Heart right ventricle (tissue), 16 donors: ENCODE measurements around the gene RHPN2. TPM values are rescaled to one million over a fixed set of nuclear protein-coding genes. Genes with fewer than 3 reads are reported as not detected.
"Not testable (repeated sequence)": the region's sequence is repeated elsewhere in the genome, so short reads cannot be mapped to it uniquely, and the experiment has no call there.

Source experiments
- ATAC-seq, 8 donors: fragments of 200-7000 bp; cut with Tn5 transposase; one replicate each; pipeline ENCODE4 v1.9.1; 2020; ENCODE audit warnings: mild to moderate bottlenecking in 8 of 8, moderate library complexity in 8 of 8, moderate number of reproducible peaks in 1 of 8
- DNase-seq, 2 donors: peaks; one replicate each; pipeline ENCODE4 v3.0.0-alpha.2; 2020
- H3K27ac ChIP-seq, 10 donors: fragments of 200-600 bp; sonication (generic) in 2 of 10; one replicate each; pipeline versions ENCODE4 v1.5.0 to v1.8.0; 2020 to 2022; ENCODE audit warnings: mild to moderate bottlenecking in 3 of 10
- H3K27me3 ChIP-seq, 7 donors: fragments of 200-600 bp; one replicate each; pipeline ENCODE4 v1.8.0; 2021 to 2022; ENCODE audit warnings: mild to moderate bottlenecking in 2 of 7
- H3K36me3 ChIP-seq, 9 donors: fragments of 200-600 bp; sonication (generic) in 1 of 9; one replicate each; pipeline versions ENCODE4 v1.5.0 to v1.8.0; 2020 to 2022; ENCODE audit warnings: mild to moderate bottlenecking in 2 of 9
- H3K4me1 ChIP-seq, 9 donors: fragments of 200-600 bp; sonication (generic) in 1 of 9; one replicate each; pipeline versions ENCODE4 v1.5.0 to v1.8.0; 2020 to 2022; ENCODE audit warnings: mild to moderate bottlenecking in 4 of 9
- H3K4me3 ChIP-seq, 10 donors: fragments of 200-600 bp; sonication (generic) in 2 of 10; one replicate each; pipeline versions ENCODE4 v1.5.0 to v1.8.0; 2020 to 2022; ENCODE audit warnings: mild to moderate bottlenecking in 7 of 10, moderate library complexity in 2 of 10
- H3K9me3 ChIP-seq, 11 donors: fragments of 200-600 bp in 10 of 11; sonication (generic) in 2 of 11; one replicate each; pipeline versions ENCODE4 v1.5.0 to v1.8.0; 2013 to 2022; ENCODE audit warnings: mild to moderate bottlenecking in 2 of 11, control low read depth in 1 of 11, moderate library complexity in 1 of 11
- CTCF ChIP-seq, 9 donors: fragments of 200-600 bp; sonication (generic) in 2 of 9; IDR thresholded peaks; one replicate each; pipeline versions ENCODE4 v1.5.0 to v1.8.0; 2021 to 2022; ENCODE audit warnings: antibody characterized with exemption in 9 of 9, mild to moderate bottlenecking in 5 of 9, moderate library complexity in 1 of 9
- WGBS, 2 donors: extraction: QIAGEN DNeasy Blood & Tissue Kit; methylation state at CpG; one replicate each; pipeline ENCODE4 v1.1.7; 2013; ENCODE audit warnings: inconsistent platforms in 1 of 2; 5-methylcytosine and 5-hydroxymethylcytosine counted together
- intact Hi-C, 10 donors: fragments of 100-400 bp; cut with DNase I; formaldehyde crosslinking; loops; one replicate each; pipeline versions ENCODE4 v1.11.1 to v1.14.2; 2022
- polyA plus RNA-seq, 2 donors: library from polyadenylated mRNA; stranded (reverse); fragments of 200-250 nt; gene quantifications; one replicate each; pipeline ENCODE4 v1.2.3, GENCODE V29; 2013
- total RNA-seq, 10 donors: library from RNA; stranded (reverse); fragmentation: NEBNext Ultra II Directional in 3 of 10; extraction: Animal tissue kit (Norgen Biotek cat#: 25700) in 3 of 10; gene quantifications; one replicate each; pipeline versions ENCODE4 v1.2.1 to v1.2.4, GENCODE V29; 2021 to 2023
- donor health status: Arrhythmogenic right ventricular cardiomyopathy.
- donor health status: ischemic (EF 13 %, LVEDD 7.1; RV severe dilation, severe dysfunction).
- donor health status: healthy with polysubstance abuse.
- donor health status: DM: no; HTN: yes; CAD: no.
- donor health status: DM: no; HTN: no; CAD: no.
- donor health status: ischemic (EF 25% LVEDD 6.9; RV normal size, moderate dysfunction).
- donor health status: ischemic (EF 25% LVEDD 5.7; RV mildly dilated, moderate dysfunction).
- donor health status: healthy.
- donor health status: DM: yes; HTN: yes; CAD: no.
- donor health status: Ischemic cardiomyopathy.
- donor health status: ischemic (EF 35%, LVEDD 5.7; RV mildly dilated, moderate dysfunction).
- donor health status: nonischemic (EF 11% LVEDD 7.7; RV severe dilation, severe dysfunction).
- donor health status: DM: yes; HTN: yes; CAD: no.
- donor health status: PGD.
- donor health status: ischemic (EF 29% LVEDD 5.4; RV normal size, mild dysfunction).
- donor health status: nonischemic (EF 23%, LVEDD 6.1; RV moderate dilation, normal function).

RHPN2 gene
- total and polyA plus RNA-seq, 12 donors: 0.33 to 2.1 (median 1.1) TPM

- intact Hi-C loops: no loop called here
- H3K4me1 ChIP-seq: peaks cover 0 to 18% (median 13%) of the 10 kb centered on the region in 9 donors
- H3K4me3 ChIP-seq: no peak overlapping the region
- no peaks in the 10 kb centered on the region for H3K27me3 ChIP-seq
- no peak for TF ChIP-seq CTCF (IDR thresholded peaks at IDR 0.05)
- H3K36me3 ChIP-seq: peaks cover 0 to 59% (median 8%) of the 10 kb centered on the region in 9 donors
- 96 to 97% methylated on average over 9 of the region's 9 CpGs for WGBS, 2 donors
- no peaks in the 10 kb centered on the region for H3K9me3 ChIP-seq
- no peak overlapping the region for H3K27ac ChIP-seq
- DNase-seq (no peak), ATAC-seq (no peak)
Measured at GRCh38 chr19:32966750-32967149, 97.9 kb downstream of the RHPN2 start.

- Histone ChIP-seq H3K27me3 (no peaks in the 10 kb centered on the region), H3K9me3 (no peaks in the 10 kb centered on the region), H3K27ac (no peak overlapping the region), H3K4me1 (no peaks in the 10 kb centered on the region), H3K36me3 (peaks cover 0 to 98% (median 41%) of the 10 kb centered on the region in 9 donors), H3K4me3 (no peak overlapping the region)
- no peak for ATAC-seq
- no peak for DNase-seq
- no peak for TF ChIP-seq CTCF (IDR thresholded peaks at IDR 0.05)
- intact Hi-C loops: no loop called here
- WGBS, 2 donors: 74 to 95% methylated on average over 3 of the region's 3 CpGs
Measured at GRCh38 chr19:32945260-32945659, 119.4 kb downstream of the RHPN2 start.

DNA sequence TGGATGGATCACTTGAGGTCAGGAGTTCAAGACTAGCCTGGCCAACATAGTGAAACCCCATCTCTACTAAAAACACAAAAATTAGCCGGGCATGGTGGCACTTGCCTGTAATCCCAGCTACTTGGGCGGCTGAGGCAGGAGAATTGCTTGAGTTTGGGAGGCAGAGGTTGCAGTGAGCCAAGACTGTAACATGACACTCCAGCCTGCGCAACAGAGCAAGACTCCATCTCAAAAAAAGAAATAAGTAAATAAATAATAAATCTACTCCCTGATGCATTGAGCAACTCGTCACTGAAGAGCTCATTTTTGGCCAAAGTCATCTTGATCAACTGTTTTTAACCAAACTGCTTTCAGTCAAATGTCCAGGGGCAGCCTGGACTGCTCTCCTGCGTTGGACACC lies 123.4 kb downstream of the RHPN2 start:
- ATAC-seq, H3K9me3 ChIP-seq, H3K27ac ChIP-seq, H3K4me3 ChIP-seq, DNase-seq, intact Hi-C loops, H3K4me1 ChIP-seq, H3K27me3 ChIP-seq: not testable (repeated sequence)
- H3K36me3 ChIP-seq: peaks cover 0 to 96% (median 21%) of the 10 kb centered on the region in 9 donors
- 95 to 97% methylated on average over 5 of the region's 5 CpGs for WGBS, 2 donors

DNA sequence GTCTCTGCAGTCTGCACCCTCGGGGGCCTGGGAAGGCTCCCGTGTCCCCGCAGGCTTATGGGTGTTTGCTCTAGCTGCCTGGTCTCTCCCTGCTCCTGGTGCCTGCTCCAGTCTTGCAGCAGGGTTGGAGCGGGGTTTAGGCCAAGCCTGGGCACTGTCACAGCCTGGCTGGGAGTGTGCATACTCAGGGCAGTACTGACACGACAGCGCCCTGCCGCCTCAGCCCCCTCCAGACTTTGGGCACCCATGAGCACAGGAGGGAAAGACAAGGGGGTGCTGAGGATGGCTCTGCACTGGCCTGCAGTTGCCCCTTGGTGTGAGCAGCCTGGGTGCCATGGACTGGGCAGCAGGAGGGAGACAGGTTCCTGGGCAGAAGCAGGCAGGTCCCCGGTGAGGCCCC lies 128.6 kb downstream of the RHPN2 start:
- Histone ChIP-seq H3K36me3 (peaks cover 0 to 96% (median 12%) of the 10 kb centered on the region in 9 donors), H3K27me3 (no peaks in the 10 kb centered on the region), H3K9me3 (peaks cover 0 to 7% (median 0%) of the 10 kb centered on the region in 11 donors), H3K27ac (no peak overlapping the region), H3K4me1 (no peaks in the 10 kb centered on the region), H3K4me3 (no peak overlapping the region)
- DNase-seq (no peak), ATAC-seq (peak in 2 of 8 donors; percentile 20 to 62)
- intact Hi-C loops: no loop called here
- WGBS, 2 donors: 98 to 100% methylated on average over 8 of the region's 8 CpGs
- no peak for TF ChIP-seq CTCF (IDR thresholded peaks at IDR 0.05)

GRCh38 chr19:32935629-32936028 lies 129.1 kb downstream of the RHPN2 start:
- no peak overlapping the region for H3K4me3 ChIP-seq
- no peak overlapping the region for H3K27ac ChIP-seq
- DNase-seq (no peak), ATAC-seq (no peak)
- H3K9me3 ChIP-seq: peaks cover 0 to 7% (median 0%) of the 10 kb centered on the region in 11 donors
- no peak for TF ChIP-seq CTCF (IDR thresholded peaks at IDR 0.05)
- intact Hi-C loops: no loop called here
- 91 to 93% methylated on average over 9 of the region's 9 CpGs for WGBS, 2 donors
- H3K4me1 ChIP-seq: no peaks in the 10 kb centered on the region
- peaks cover 0 to 97% (median 16%) of the 10 kb centered on the region in 9 donors for H3K36me3 ChIP-seq
- H3K27me3 ChIP-seq: no peaks in the 10 kb centered on the region
